BE2C (cell line): ENCODE results near the gene EMCN.

ENCODE experiments used
- DNase-seq: peaks from one replicate; pipeline ENCODE4 v3.0.0-alpha.2; 2020
- H3K27me3 ChIP-seq: fragments of 250-450 bp; sonication (Bioruptor Pico); 2 replicates; pipeline ENCODE4 v1.5.1; 2020; ENCODE audit warnings: mild to moderate bottlenecking
- H3K36me3 ChIP-seq: fragments of 250-450 bp; sonication (Bioruptor Pico); 2 replicates; pipeline ENCODE4 v1.5.1; 2020; ENCODE audit warnings: mild to moderate bottlenecking
- H3K4me1 ChIP-seq: fragments of 250-450 bp; sonication (Bioruptor Pico); 2 replicates; pipeline ENCODE4 v1.5.1; 2020
- H3K4me3 ChIP-seq: 2 replicates; pipeline ENCODE4 v1.5.1; 2011; ENCODE audit warnings: low read depth, low read length
- H3K9me3 ChIP-seq: fragments of 250-450 bp; sonication (Bioruptor Pico); 2 replicates; pipeline ENCODE4 v1.5.1; 2020
- CTCF ChIP-seq: IDR thresholded peaks from 2 replicates; pipeline ENCODE4 v1.5.1; 2012; ENCODE audit warnings: mild to moderate bottlenecking, low read depth, low read length

Gene EMCN

GRCh38 chr4:100516225-100516624 is 1.6 kb downstream of the EMCN start:
- TF ChIP-seq CTCF = no peak
- H3K4me3 ChIP-seq = no peak overlapping the region
- DNase-seq = no peak
- H3K27me3 ChIP-seq = no peaks in the 10 kb centered on the region
- no peaks in the 10 kb centered on the region for H3K9me3 ChIP-seq
- H3K4me1 ChIP-seq = no peaks in the 10 kb centered on the region
- no peaks in the 10 kb centered on the region for H3K36me3 ChIP-seq

- H3K4me3 ChIP-seq = no peak overlapping the region
- H3K36me3 ChIP-seq = no peaks in the 10 kb centered on the region
- no peaks in the 10 kb centered on the region for H3K27me3 ChIP-seq
- no peak for DNase-seq
- no peak for TF ChIP-seq CTCF
- no peaks in the 10 kb centered on the region for H3K4me1 ChIP-seq
- H3K9me3 ChIP-seq = no peaks in the 10 kb centered on the region
These were observed 5.9 kb downstream of the EMCN start for GRCh38 chr4:100511896-100512295.

- no peak for TF ChIP-seq CTCF
- Histone ChIP-seq H3K4me3 (no peak overlapping the region), H3K36me3 (no peaks in the 10 kb centered on the region), H3K27me3 (no peaks in the 10 kb centered on the region), H3K9me3 (no peaks in the 10 kb centered on the region), H3K4me1 (no peaks in the 10 kb centered on the region)
- no peak for DNase-seq
These were observed 7.3 kb downstream of the EMCN start for GRCh38 chr4:100510551-100510950.

GRCh38 chr4:100509386-100509785 is 8.4 kb downstream of the EMCN start:
- Histone ChIP-seq H3K4me1 (no peaks in the 10 kb centered on the region), H3K27me3 (no peaks in the 10 kb centered on the region), H3K9me3 (no peaks in the 10 kb centered on the region), H3K4me3 (no peak overlapping the region), H3K36me3 (no peaks in the 10 kb centered on the region)
- TF ChIP-seq CTCF = no peak
- no peak for DNase-seq

- no peak for DNase-seq
- Histone ChIP-seq H3K9me3 (no peaks in the 10 kb centered on the region), H3K4me1 (no peaks in the 10 kb centered on the region), H3K36me3 (no peaks in the 10 kb centered on the region), H3K4me3 (no peak overlapping the region), H3K27me3 (no peaks in the 10 kb centered on the region)
- TF ChIP-seq CTCF = no peak
These were observed 9.1 kb downstream of the EMCN start for GRCh38 chr4:100508691-100509090.

GRCh38 chr4:100504086-100504874 is 13.5 kb downstream of the EMCN start:
- H3K9me3 ChIP-seq = no peaks in the 10 kb centered on the region
- DNase-seq = peak; percentile 29
- no peaks in the 10 kb centered on the region for H3K4me1 ChIP-seq
- H3K27me3 ChIP-seq = no peaks in the 10 kb centered on the region
- H3K4me3 ChIP-seq = no peak overlapping the region
- peak; percentile 22; the same call in 1 of the 2 replicates for TF ChIP-seq CTCF
- no peaks in the 10 kb centered on the region for H3K36me3 ChIP-seq
